CD4-positive, CD25-positive, alpha-beta regulatory T cell (primary cell): ENCODE results near the gene MED14. TPM values are rescaled to one million over a fixed set of nuclear protein-coding genes. Genes with fewer than 3 reads are reported as not detected.
"Not testable (repeated sequence)": the region's sequence is repeated elsewhere in the genome, so short reads cannot be mapped to it uniquely, and the experiment has no call there.

Experiments
- ATAC-seq, 2 donors: fragments of 150-1000 bp; cut with Tn5 transposase; one replicate each; pipeline ENCODE4 v1.10.0; 2021; ENCODE audit warnings: low read depth in 2 of 2, moderate number of reproducible peaks in 2 of 2, moderate library complexity in 1 of 2
- DNase-seq, 3 donors: peaks; one replicate each; pipeline versions ENCODE4 v3.0.0 to v3.0.0-alpha.2; 2012 to 2022; ENCODE audit warnings: mixed read lengths in 1 of 3
- H3K27ac ChIP-seq: one replicate; pipeline ENCODE4 v1.7.0; 2013; ENCODE audit warnings: mild to moderate bottlenecking, low read length; ENCODE audit not compliant: insufficient read depth, poor library complexity, severe bottlenecking
- H3K27me3 ChIP-seq: one replicate; pipeline ENCODE4 v1.7.0; 2013; ENCODE audit warnings: low read length; ENCODE audit not compliant: control insufficient read depth, insufficient read depth
- H3K36me3 ChIP-seq: one replicate; pipeline ENCODE4 v1.7.0; 2013; ENCODE audit warnings: mild to moderate bottlenecking, low read length, moderate library complexity; ENCODE audit not compliant: control insufficient read depth, insufficient read depth
- H3K4me1 ChIP-seq: 2 replicates; pipeline ENCODE4 v1.7.0; 2013; ENCODE audit warnings: mild to moderate bottlenecking, low read length; ENCODE audit not compliant: insufficient read depth, control insufficient read depth, poor library complexity, severe bottlenecking
- H3K4me3 ChIP-seq: one replicate; pipeline ENCODE4 v1.7.0; 2013; ENCODE audit warnings: low read depth, mild to moderate bottlenecking, low read length, moderate library complexity
- H3K9me3 ChIP-seq, 2 experiments: 1 replicate in 1 of 2; 2 replicates in 1 of 2; pipeline ENCODE4 v1.7.0; 2013; ENCODE audit warnings: low read length in 2 of 2, mild to moderate bottlenecking in 1 of 2, moderate library complexity in 1 of 2; ENCODE audit not compliant: control insufficient read depth in 2 of 2
- H3K27ac Mint-ChIP-seq, 3 donors: one replicate each; pipeline ENCODE4 v1.8.0; 2020 to 2022; ENCODE audit warnings: mild to moderate bottlenecking in 3 of 3, mixed read lengths in 3 of 3, moderate library complexity in 2 of 3
- H3K27me3 Mint-ChIP-seq: one replicate; pipeline ENCODE4 v1.8.0; 2022; ENCODE audit warnings: mild to moderate bottlenecking, mixed read lengths
- H3K36me3 Mint-ChIP-seq: one replicate; pipeline ENCODE4 v1.8.0; 2020; ENCODE audit warnings: mixed read lengths
- H3K4me1 Mint-ChIP-seq, 4 donors: one replicate each; pipeline ENCODE4 v1.8.0; 2020 to 2022; ENCODE audit warnings: mixed read lengths in 4 of 4, mild to moderate bottlenecking in 1 of 4
- H3K4me3 Mint-ChIP-seq, 4 donors: one replicate each; pipeline ENCODE4 v1.8.0; 2020 to 2022; ENCODE audit warnings: mild to moderate bottlenecking in 4 of 4, mixed read lengths in 4 of 4, moderate library complexity in 3 of 4
- H3K9me3 Mint-ChIP-seq, 7 donors: one replicate each; pipeline ENCODE4 v1.8.0; 2020 to 2022; ENCODE audit warnings: mixed read lengths in 7 of 7, mild to moderate bottlenecking in 3 of 7, moderate library complexity in 2 of 7
- polyA plus RNA-seq, 4 donors: library from polyadenylated mRNA; unstranded; fragments of 300-500 nt; fragmentation: Illumina TruSeq; gene quantifications; one replicate each; pipeline ENCODE4 v1.2.3, GENCODE V29; 2021
- total RNA-seq: library from RNA; stranded (reverse); gene quantifications from one replicate; pipeline ENCODE4 v1.2.3, GENCODE V29; 2022

MED14 gene
- total and polyA plus RNA-seq, 5 donors from 2014 or later = 3.1 to 44.2 (median 6.2) TPM

DNA sequence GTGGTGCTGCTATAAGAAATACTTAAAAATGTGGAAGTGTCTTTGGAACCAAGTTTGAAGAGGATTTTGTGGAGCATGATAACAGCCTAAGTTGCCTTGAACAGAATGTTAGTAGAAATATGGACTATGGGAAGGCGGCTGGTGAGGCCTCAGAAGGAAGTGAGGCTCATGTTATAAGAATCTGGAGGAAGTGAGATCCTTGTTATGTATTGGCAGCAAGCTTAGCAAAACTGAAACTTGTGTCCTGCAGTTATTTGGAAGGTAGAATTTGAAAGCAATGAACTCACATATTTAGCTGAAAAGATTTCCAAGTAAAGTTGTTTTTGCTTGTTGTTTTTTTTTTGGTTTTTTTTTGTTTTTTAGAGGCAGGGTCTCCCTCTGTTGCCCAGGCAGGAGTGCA is 13.6 kb upstream of the MED14 start:
- peaks cover 0 to 7% (median 2%) of the 10 kb centered on the region in 4 donors for H3K4me1 Mint-ChIP-seq
- peaks cover 0 to 8% (median 0%) of the 10 kb centered on the region in 7 donors for H3K9me3 Mint-ChIP-seq
- no peaks in the 10 kb centered on the region for H3K27me3 Mint-ChIP-seq
- H3K27me3 ChIP-seq = no peaks in the 10 kb centered on the region
- no peaks in the 10 kb centered on the region for H3K9me3 ChIP-seq
- H3K4me1 ChIP-seq = peaks cover 4% of the 10 kb centered on the region
- no peak overlapping the region for H3K27ac ChIP-seq
- peak in 1 of 3 donors; percentile 5 for DNase-seq
- no peak for ATAC-seq
- peak overlapping the region in 1 of 3 donors; percentile 57 for H3K27ac Mint-ChIP-seq
- no peak overlapping the region for H3K4me3 Mint-ChIP-seq
- no peaks in the 10 kb centered on the region for H3K36me3 ChIP-seq
- H3K36me3 Mint-ChIP-seq = no peaks in the 10 kb centered on the region
- H3K4me3 ChIP-seq = no peak overlapping the region

DNA sequence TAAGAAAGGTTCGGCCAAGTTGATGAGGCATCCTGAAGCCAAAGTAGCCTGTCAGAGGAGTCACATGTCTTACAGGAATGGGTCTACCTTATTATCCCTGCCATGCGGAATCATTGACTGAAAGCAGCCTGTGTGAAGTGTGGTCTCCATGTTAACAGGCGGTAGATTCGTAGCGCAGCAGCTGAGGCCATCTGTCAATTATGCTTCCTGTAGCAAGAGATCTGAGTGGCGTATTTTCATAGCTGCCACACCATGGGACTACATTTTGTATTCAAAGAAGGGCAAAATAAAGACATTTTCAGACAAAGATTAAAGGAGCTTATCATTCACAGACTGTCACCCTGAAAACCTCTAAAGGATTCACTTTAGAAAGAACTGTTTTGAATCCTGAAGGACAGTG is 11.2 kb upstream of the MED14 start:
- H3K27me3 Mint-ChIP-seq = no peaks in the 10 kb centered on the region
- no peaks in the 10 kb centered on the region for H3K36me3 Mint-ChIP-seq
- no peak for ATAC-seq
- no peak overlapping the region for H3K27ac Mint-ChIP-seq
- no peak overlapping the region for H3K4me3 Mint-ChIP-seq
- Histone ChIP-seq H3K4me1 (peaks cover 4% of the 10 kb centered on the region), H3K27me3 (no peaks in the 10 kb centered on the region), H3K9me3 (no peaks in the 10 kb centered on the region), H3K36me3 (no peaks in the 10 kb centered on the region), H3K4me3 (no peak overlapping the region), H3K27ac (no peak overlapping the region)
- DNase-seq = no peak
- peaks cover 0 to 2% (median 0%) of the 10 kb centered on the region in 7 donors for H3K9me3 Mint-ChIP-seq
- H3K4me1 Mint-ChIP-seq = peaks cover 0 to 7% (median 2%) of the 10 kb centered on the region in 4 donors

DNA sequence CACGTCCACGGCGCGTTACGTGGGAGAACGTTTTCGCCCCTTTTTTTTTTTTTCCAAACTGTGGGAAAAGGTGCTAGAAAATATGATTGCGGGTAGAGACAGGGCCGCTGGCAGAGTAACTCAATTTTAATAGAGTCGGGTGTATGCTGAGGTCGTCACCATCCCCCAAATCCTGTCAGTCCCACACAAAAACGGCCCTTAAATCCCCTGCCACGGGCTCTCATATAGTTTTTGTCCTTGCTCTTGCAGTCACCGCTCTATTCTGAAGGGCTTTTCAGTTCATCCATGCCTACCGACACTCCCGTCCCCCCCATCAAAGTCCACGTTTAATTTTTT is 796 bp upstream of the MED14 start:
- Mint-ChIP-seq H3K36me3 (peaks cover 4% of the 10 kb centered on the region), H3K4me3 (peak overlapping the region; percentile 97 to 99 (median 98)), H3K27me3 (no peaks in the 10 kb centered on the region), H3K4me1 (peaks cover 12 to 61% (median 19%) of the 10 kb centered on the region in 4 donors), H3K27ac (peak overlapping the region; percentile 97 to 100 (median 99)), H3K9me3 (no peaks in the 10 kb centered on the region)
- no peaks in the 10 kb centered on the region for H3K27me3 ChIP-seq
- ATAC-seq (no peak), DNase-seq (no peak)
- H3K4me1 ChIP-seq = peaks cover 26% of the 10 kb centered on the region
- peak overlapping the region; percentile 91 for H3K27ac ChIP-seq
- H3K4me3 ChIP-seq = peak overlapping the region; percentile 78
- H3K9me3 ChIP-seq = no peaks in the 10 kb centered on the region
- H3K36me3 ChIP-seq = no peaks in the 10 kb centered on the region

DNA sequence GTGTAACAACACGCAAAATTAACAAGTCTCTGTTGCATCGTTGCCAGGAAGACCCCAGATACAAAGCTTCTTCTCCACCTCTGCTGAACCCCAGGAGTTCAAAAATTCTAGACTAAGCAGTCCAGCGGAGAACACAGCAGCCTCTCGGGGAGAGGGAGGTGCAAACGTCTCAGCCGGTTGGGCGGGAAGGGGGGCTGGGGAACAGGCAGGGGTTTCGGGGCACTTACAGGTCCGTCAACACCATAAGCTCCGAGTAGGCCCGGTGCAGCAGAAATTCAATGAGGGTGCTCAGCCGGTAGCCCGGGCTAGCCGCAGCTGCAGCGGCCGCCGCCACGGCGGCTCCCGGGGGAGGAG is 394 bp downstream of the MED14 start:
- Mint-ChIP-seq H3K27me3 (no peaks in the 10 kb centered on the region), H3K9me3 (no peaks in the 10 kb centered on the region), H3K27ac (peak overlapping the region; percentile 64 to 100 (median 96)), H3K4me3 (peak overlapping the region; percentile 88 to 99 (median 94)), H3K36me3 (peaks cover 7% of the 10 kb centered on the region), H3K4me1 (peaks cover 14 to 73% (median 24%) of the 10 kb centered on the region in 4 donors)
- peaks cover 26% of the 10 kb centered on the region for H3K4me1 ChIP-seq
- DNase-seq = peak in 1 of 3 donors; percentile 49
- peak overlapping the region; percentile 91 for H3K27ac ChIP-seq
- no peaks in the 10 kb centered on the region for H3K27me3 ChIP-seq
- H3K4me3 ChIP-seq = peak overlapping the region; percentile 91
- no peaks in the 10 kb centered on the region for H3K9me3 ChIP-seq
- ATAC-seq = peak; percentile 1 to 2
- no peaks in the 10 kb centered on the region for H3K36me3 ChIP-seq

DNA sequence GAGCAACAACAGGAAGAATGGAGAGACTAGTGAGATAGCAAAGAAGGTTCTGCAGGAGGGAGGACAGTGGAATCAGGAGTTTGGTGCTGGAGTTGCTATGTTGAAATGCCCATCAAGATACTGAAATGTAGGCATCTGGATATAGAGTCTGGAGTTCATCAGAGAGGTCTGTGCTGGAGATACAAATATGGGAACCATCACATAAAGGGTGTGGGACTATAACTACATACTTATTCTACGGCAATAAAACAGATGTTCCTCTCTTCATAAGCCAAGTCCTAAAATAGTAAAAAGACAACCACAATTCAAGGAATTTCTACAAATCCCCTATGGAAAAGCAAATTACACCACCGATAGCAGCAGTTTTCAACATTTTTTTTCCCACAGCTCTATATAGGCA is 1.6 kb downstream of the MED14 start:
- H3K36me3 Mint-ChIP-seq = peaks cover 8% of the 10 kb centered on the region

DNA sequence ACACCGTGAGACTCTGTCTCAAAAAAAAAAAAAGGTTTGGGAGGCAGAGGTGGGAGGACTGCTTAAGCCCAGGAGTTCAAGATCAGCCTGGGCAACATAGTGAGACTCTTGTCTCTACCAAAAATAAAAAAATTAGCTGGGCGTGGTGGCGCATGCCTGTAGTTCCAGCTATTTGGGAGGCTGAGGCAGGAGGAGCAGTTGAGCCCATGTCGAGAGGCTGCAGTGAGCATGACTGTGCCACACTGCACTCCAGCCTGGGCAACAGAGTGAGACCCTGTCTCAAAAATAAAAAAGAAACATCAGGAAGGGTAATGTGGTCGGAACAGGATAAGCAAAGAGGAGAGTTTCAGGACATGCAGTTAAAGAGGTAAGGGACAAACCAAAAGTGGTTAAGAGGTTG is 2.8 kb downstream of the MED14 start:
- H3K4me1 ChIP-seq = peaks cover 26% of the 10 kb centered on the region
- ATAC-seq, H3K36me3 ChIP-seq, H3K27me3 ChIP-seq, H3K4me3 ChIP-seq, H3K9me3 Mint-ChIP-seq, DNase-seq, H3K27ac ChIP-seq, H3K9me3 ChIP-seq, H3K27ac Mint-ChIP-seq, H3K27me3 Mint-ChIP-seq: not testable (repeated sequence)
- Mint-ChIP-seq H3K4me3 (peak overlapping the region; percentile 0 to 99 (median 50)), H3K36me3 (peaks cover 17% of the 10 kb centered on the region), H3K4me1 (peaks cover 19 to 76% (median 33%) of the 10 kb centered on the region in 4 donors)

More for the DNA sequence above, 1.6 kb downstream of the MED14 start:
- no peak overlapping the region for H3K27ac ChIP-seq
- Mint-ChIP-seq H3K27ac (peak overlapping the region; percentile 16 to 96 (median 87)), H3K27me3 (no peaks in the 10 kb centered on the region), H3K4me1 (peaks cover 17 to 76% (median 27%) of the 10 kb centered on the region in 4 donors), H3K4me3 (peak overlapping the region; percentile 88 to 99 (median 94)), H3K9me3 (no peaks in the 10 kb centered on the region)
- no peaks in the 10 kb centered on the region for H3K27me3 ChIP-seq
- H3K9me3 ChIP-seq = no peaks in the 10 kb centered on the region
- peaks cover 26% of the 10 kb centered on the region for H3K4me1 ChIP-seq
- ATAC-seq (no peak), DNase-seq (no peak)
- H3K36me3 ChIP-seq = no peaks in the 10 kb centered on the region
- H3K4me3 ChIP-seq = peak overlapping the region; percentile 91

DNA sequence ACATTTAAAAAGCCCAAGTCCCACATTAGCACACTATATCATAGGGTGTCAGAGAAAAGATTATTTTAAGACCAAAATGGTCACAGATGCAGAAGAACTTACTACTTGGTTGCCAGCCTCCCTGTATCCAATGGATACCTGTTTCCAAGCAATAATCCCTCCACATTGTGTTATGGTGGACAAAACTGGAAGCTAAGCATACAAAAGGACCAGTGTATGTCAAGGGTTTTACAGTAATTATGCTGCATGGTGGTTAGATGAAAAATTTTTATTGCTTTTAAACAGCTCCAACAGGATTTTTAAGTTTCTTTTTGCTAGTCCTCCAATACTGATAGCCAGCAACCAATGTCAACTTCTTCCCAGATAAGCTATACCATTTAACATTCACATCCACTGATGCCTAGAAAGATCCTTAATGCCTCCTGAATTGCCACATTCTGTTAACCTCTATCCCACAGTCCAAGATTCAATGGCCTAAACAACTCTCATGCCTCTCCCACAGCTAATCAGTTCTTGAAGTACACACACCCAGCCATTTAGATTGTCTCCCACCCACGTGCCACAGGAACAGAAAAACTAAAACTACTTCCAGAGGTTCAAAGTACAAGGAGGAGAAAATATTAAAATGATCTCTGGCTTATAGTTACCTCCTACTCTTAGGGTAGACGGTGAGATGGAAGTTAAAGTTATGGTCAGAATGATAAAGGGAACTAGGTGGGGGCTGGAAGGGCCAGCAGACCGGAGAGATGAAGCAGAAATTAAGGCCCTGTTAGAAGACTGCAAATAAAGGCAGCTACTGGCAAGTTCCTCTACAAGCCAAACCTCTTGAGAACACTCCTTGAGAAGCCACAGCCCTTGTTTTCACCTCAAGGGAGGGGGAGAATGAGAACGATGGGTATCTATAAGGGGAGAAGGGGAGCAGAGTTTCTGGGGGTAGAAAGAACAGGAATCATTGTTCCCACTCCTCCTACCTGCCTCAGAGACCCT is 5.5 kb downstream of the MED14 start:
- Mint-ChIP-seq H3K4me3 (peak overlapping the region; percentile 2 to 22 (median 11)), H3K27me3 (no peaks in the 10 kb centered on the region), H3K4me1 (peaks cover 24 to 77% (median 44%) of the 10 kb centered on the region in 4 donors), H3K27ac (peak overlapping the region; percentile 11 to 76 (median 48)), H3K36me3 (peaks cover 28% of the 10 kb centered on the region), H3K9me3 (no peaks in the 10 kb centered on the region)
- Histone ChIP-seq H3K4me3 (no peak overlapping the region), H3K36me3 (peaks cover 7% of the 10 kb centered on the region), H3K4me1 (peaks cover 18% of the 10 kb centered on the region), H3K9me3 (no peaks in the 10 kb centered on the region), H3K27ac (no peak overlapping the region), H3K27me3 (no peaks in the 10 kb centered on the region)
- ATAC-seq (no peak), DNase-seq (peak in 1 of 3 donors; percentile 5)
